ENCODE results near the gene HSP90AA1. TPM values are rescaled to one million over a fixed set of nuclear protein-coding genes. Genes with fewer than 3 reads are reported as not detected.

The HSP90AA1 gene
- total and polyA plus RNA-seq, 2 donors (not counting 1 experiment from before 2014, with no cell fraction given) = 342 to 493 TPM

GRCh38 chr14:102075155-102075554 lies 11.7 kb downstream of the HSP90AA1 start:
- H3K36me3 ChIP-seq (ENCODE audit: control insufficient read depth, insufficient read depth, low read length) = peaks cover 7% of the 10 kb centered on the region
- no peak overlapping the region for H3K27ac ChIP-seq (ENCODE audit: insufficient read depth, low read length)
- H3K4me2 ChIP-seq (ENCODE audit: extremely low read depth, insufficient read depth, low read length) = no peak overlapping the region
- no peak overlapping the region for H3K4me3 ChIP-seq (replicated peaks in 1 of 4; ENCODE audit: control extremely low read depth in 1 of 4, insufficient read depth in 1 of 4, low read depth in 3 of 4, low read length in 4 of 4)
- no peak overlapping the region for H2AFZ ChIP-seq (ENCODE audit: low read length)
- DNase-seq (ENCODE audit: low read depth in 2 of 2) = no peak
- TF ChIP-seq EZH2 (IDR thresholded peaks at IDR 0.05; ENCODE audit: low read length, missing control alignments) (no peak), CTCF (conservative IDR thresholded peaks at IDR 0.05 in 1 of 2, IDR thresholded peaks at IDR 0.05 in 1 of 2; ENCODE audit: low read depth in 1 of 2, low read length in 2 of 2) (no peak)
- H3K9ac ChIP-seq (ENCODE audit: insufficient read depth, low read length) = no peak overlapping the region
- no peaks in the 10 kb centered on the region for H3K27me3 ChIP-seq (ENCODE audit: control insufficient read depth, insufficient read depth, low read length)
- H3K9me3 ChIP-seq (ENCODE audit: control insufficient read depth, insufficient read depth, low read depth, low read length) = no peaks in the 10 kb centered on the region
- no peaks in the 10 kb centered on the region for H4K20me1 ChIP-seq (ENCODE audit: control insufficient read depth, extremely low read depth, insufficient read depth, low read length)
- no peaks in the 10 kb centered on the region for H3K79me2 ChIP-seq (ENCODE audit: control insufficient read depth, insufficient read depth, low read length)
- H3K4me1 ChIP-seq (ENCODE audit: control insufficient read depth, extremely low read depth, insufficient read depth, low read length) = peaks cover 3% of the 10 kb centered on the region

- no peaks in the 10 kb centered on the region for H4K20me1 ChIP-seq (ENCODE audit: control insufficient read depth, extremely low read depth, insufficient read depth, low read length)
- no peak overlapping the region for H3K4me3 ChIP-seq (replicated peaks in 1 of 4; ENCODE audit: control extremely low read depth in 1 of 4, insufficient read depth in 1 of 4, low read depth in 3 of 4, low read length in 4 of 4)
- TF ChIP-seq EZH2 (IDR thresholded peaks at IDR 0.05; ENCODE audit: low read length, missing control alignments) (no peak), CTCF (conservative IDR thresholded peaks at IDR 0.05 in 1 of 2, IDR thresholded peaks at IDR 0.05 in 1 of 2; ENCODE audit: low read depth in 1 of 2, low read length in 2 of 2) (peak in 1 of 2 donors; percentile 4)
- H3K9ac ChIP-seq (ENCODE audit: insufficient read depth, low read length) = no peak overlapping the region
- H3K4me2 ChIP-seq (ENCODE audit: extremely low read depth, insufficient read depth, low read length) = no peak overlapping the region
- no peaks in the 10 kb centered on the region for H3K27me3 ChIP-seq (ENCODE audit: control insufficient read depth, insufficient read depth, low read length)
- no peak overlapping the region for H2AFZ ChIP-seq (ENCODE audit: low read length)
- no peak for DNase-seq (ENCODE audit: low read depth in 2 of 2)
- H3K79me2 ChIP-seq (ENCODE audit: control insufficient read depth, insufficient read depth, low read length) = no peaks in the 10 kb centered on the region
- H3K36me3 ChIP-seq (ENCODE audit: control insufficient read depth, insufficient read depth, low read length) = peaks cover 4% of the 10 kb centered on the region
- H3K4me1 ChIP-seq (ENCODE audit: control insufficient read depth, extremely low read depth, insufficient read depth, low read length) = peaks cover 3% of the 10 kb centered on the region
- H3K27ac ChIP-seq (ENCODE audit: insufficient read depth, low read length) = no peak overlapping the region
- no peaks in the 10 kb centered on the region for H3K9me3 ChIP-seq (ENCODE audit: control insufficient read depth, insufficient read depth, low read depth, low read length)
Observed at GRCh38 chr14:102074415-102074964, 12.4 kb downstream of the HSP90AA1 start.

GRCh38 chr14:102071283-102071998 lies 15.4 kb downstream of the HSP90AA1 start:
- no peaks in the 10 kb centered on the region for H4K20me1 ChIP-seq (ENCODE audit: control insufficient read depth, extremely low read depth, insufficient read depth, low read length)
- no peak overlapping the region for H3K4me2 ChIP-seq (ENCODE audit: extremely low read depth, insufficient read depth, low read length)
- H3K27ac ChIP-seq (ENCODE audit: insufficient read depth, low read length) = no peak overlapping the region
- H3K27me3 ChIP-seq (ENCODE audit: control insufficient read depth, insufficient read depth, low read length) = no peaks in the 10 kb centered on the region
- H2AFZ ChIP-seq (ENCODE audit: low read length) = no peak overlapping the region
- no peak for TF ChIP-seq CTCF (conservative IDR thresholded peaks at IDR 0.05 in 1 of 2, IDR thresholded peaks at IDR 0.05 in 1 of 2; ENCODE audit: low read depth in 1 of 2, low read length in 2 of 2)
- no peak for TF ChIP-seq EZH2 (IDR thresholded peaks at IDR 0.05; ENCODE audit: low read length, missing control alignments)
- H3K79me2 ChIP-seq (ENCODE audit: control insufficient read depth, insufficient read depth, low read length) = no peaks in the 10 kb centered on the region
- DNase-seq (ENCODE audit: low read depth in 2 of 2) = peak; percentile 56 to 90
- no peaks in the 10 kb centered on the region for H3K9me3 ChIP-seq (ENCODE audit: control insufficient read depth, insufficient read depth, low read depth, low read length)
- no peak overlapping the region for H3K4me3 ChIP-seq (replicated peaks in 1 of 4; ENCODE audit: control extremely low read depth in 1 of 4, insufficient read depth in 1 of 4, low read depth in 3 of 4, low read length in 4 of 4)
- H3K9ac ChIP-seq (ENCODE audit: insufficient read depth, low read length) = no peak overlapping the region
- H3K4me1 ChIP-seq (ENCODE audit: control insufficient read depth, extremely low read depth, insufficient read depth, low read length) = peaks cover 3% of the 10 kb centered on the region
- H3K36me3 ChIP-seq (ENCODE audit: control insufficient read depth, insufficient read depth, low read length) = no peaks in the 10 kb centered on the region
